GM11168 (cell line): Measurements from ENCODE around the gene AFAP1L1.

Source experiments
- in situ Hi-C: fragments of 300-500 bp; cut with MboI; formaldehyde crosslinking; loops from one replicate; pipeline ENCODE4 v1.12.0; 2022; ENCODE audit warnings: low sequenced_read_pairs; ENCODE audit not compliant: unreplicated experiment

The AFAP1L1 gene

GRCh38 chr5:149283626-149284480 lies 12.2 kb downstream of the AFAP1L1 start:
- in situ Hi-C loops: no loop called here

- in situ Hi-C loops: no loop called here
Observed at GRCh38 chr5:149284501-149284900, 12.8 kb downstream of the AFAP1L1 start.

DNA sequence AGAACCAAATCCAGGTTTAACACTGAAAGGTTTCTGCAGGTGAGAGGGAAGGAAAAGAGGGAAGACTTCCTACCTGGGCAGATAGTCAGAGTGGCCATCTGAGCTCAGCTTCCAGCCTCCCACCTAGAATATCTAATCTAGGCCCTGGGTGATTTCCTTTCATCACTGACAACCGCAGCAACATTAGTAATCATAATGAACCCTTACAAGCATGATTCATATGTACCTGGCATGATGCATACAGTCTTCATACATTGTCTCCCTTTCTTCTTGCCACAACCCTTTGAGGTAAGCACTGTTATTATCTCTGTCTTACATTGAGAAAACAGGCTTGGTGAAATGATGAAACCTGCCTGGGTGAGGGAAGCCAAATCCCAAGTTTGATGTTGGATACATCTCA lies 13.5 kb downstream of the AFAP1L1 start:
- in situ Hi-C loops: no loop called here

GRCh38 chr5:149288436-149288835 lies 16.8 kb downstream of the AFAP1L1 start:
- in situ Hi-C loops: no loop called here

GRCh38 chr5:149289301-149289700 lies 17.6 kb downstream of the AFAP1L1 start:
- in situ Hi-C loops: no loop called here

DNA sequence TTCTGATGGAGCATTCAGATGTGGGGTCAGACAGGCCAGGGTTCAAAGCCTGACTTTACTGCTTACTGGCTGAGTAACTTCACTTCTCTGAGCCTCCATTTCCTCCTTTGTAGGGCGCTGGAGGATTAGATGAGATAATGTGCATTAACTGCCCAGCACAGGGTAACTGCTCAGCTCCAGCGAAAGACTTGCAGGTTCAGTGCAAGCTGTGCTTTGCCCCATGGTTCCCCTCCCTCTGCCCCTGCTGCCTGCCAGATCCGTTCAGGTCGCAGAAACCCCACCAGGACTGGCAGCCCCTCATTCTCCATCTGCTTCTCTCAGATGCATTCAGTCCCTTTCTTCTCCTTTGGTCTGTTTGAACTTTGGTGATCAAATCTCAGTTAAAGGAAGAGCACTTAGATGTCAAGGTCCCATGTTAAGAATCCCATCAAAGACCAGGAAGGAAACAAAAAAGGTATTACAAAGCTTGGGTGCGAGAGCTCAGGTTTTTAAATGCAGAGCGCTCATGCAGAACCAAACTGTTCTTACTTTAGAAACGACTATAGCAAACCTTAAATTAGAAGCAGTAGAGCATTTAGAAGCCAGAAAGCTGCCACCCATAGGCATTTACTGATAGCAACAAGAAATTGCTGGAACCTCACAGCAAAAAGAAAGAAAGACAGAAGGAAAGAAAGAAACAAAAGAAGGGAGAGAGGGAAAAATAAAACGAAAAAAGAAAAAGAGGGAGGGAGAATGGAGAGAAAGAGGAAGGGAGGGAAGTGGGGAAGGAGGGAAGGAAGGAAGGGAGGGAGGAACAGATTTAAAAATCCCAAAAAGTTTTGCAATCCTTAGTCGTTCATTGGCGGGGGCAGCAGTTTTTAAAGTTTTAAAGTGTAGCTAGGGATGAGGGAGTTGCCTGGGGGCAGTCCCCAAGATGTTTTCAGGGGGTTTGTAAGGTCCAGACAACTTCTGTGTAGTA lies 23.5 kb downstream of the AFAP1L1 start:
- in situ Hi-C loops: no loop called here

DNA sequence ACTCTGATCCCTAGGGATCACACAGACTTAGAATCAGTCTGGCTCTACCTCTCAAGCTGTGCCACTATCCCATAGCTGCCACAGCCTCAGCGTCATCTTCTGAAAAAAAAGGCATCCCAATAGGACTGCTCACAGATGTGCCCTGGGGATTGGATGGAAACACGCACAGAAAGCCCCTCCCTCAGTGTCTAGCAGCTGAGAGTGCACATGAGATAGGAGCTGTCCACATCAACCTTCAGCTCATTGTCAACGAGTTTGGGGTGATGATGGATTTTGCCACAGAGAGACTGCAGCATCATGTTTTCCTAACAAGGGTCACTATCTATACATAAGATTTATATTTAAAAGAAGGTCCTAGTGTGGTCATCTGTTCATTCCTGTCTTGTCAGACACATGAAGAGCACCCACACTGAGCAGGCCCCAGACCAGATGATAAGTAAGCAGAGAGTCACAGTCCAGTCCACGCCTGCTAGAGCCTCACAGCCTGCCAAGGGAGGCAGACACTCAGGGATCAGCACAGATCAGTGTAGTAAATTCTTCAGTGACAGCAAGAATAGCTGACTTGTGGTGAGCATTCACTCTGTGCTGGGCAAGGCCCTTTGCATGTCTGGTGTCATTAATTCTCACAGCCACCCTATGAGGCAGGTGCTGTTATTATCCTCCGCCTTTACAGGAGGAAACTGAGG lies 25.8 kb downstream of the AFAP1L1 start:
- in situ Hi-C loops: no loop called here

- in situ Hi-C loops: no loop called here
Observed at GRCh38 chr5:149298163-149298562, 26.5 kb downstream of the AFAP1L1 start.

DNA sequence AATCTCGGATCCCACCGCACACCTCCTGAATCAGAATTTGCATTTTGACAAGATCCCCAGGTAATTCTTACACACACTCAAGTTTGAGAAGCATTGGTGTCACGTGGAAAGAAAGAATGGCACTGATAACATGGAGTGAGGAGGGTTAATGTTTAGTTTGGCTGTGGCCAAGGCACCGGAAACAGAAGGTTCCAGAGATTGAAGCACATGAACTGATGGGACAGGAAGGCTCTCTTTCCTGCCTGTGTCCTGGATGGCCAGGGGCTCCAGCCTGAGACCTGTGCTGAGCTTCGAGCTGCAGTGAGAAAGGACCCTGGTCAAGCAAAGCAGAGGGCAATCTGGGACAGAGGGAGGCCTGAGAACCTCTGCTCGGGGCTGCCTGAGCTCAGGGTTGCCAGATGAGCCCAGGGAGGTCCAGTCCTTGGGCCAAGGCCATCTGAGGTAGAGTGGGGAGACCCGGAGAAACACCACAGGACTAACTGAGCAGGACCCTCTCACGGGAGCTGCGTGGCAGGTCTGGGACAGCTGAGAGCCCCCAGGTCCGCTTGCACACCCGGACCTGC lies 27.3 kb downstream of the AFAP1L1 start:
- in situ Hi-C loops: no loop called here

DNA sequence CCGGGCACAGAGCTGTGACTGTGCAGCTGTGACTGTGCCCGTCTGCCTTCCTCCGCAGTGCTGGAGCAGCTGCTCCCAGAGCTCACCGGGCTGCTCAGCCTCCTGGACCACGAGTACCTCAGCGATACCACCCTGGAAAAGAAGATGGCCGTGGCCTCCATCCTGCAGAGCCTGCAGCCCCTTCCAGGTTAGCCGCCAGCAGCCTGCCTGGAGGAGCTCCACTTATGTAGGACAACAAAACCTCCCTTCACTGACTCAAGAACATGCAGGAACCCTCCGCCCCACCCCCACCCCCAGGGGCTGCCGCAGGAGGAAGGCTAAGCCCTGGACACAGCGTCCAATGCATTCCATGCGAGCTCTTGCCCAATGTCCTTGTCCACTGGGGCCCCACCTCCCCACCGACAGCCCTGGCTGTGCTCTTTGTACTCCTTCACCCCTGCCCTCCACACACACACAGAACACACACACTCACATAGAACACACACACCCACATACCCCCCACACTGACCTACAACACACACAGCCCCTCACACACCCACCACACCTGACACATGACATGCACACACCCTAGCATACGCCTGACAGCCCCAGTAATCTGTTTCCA lies 27.9 kb downstream of the AFAP1L1 start:
- in situ Hi-C loops: no loop called here

- in situ Hi-C loops: no loop called here
Observed at GRCh38 chr5:149300441-149300840, 28.8 kb downstream of the AFAP1L1 start.

DNA sequence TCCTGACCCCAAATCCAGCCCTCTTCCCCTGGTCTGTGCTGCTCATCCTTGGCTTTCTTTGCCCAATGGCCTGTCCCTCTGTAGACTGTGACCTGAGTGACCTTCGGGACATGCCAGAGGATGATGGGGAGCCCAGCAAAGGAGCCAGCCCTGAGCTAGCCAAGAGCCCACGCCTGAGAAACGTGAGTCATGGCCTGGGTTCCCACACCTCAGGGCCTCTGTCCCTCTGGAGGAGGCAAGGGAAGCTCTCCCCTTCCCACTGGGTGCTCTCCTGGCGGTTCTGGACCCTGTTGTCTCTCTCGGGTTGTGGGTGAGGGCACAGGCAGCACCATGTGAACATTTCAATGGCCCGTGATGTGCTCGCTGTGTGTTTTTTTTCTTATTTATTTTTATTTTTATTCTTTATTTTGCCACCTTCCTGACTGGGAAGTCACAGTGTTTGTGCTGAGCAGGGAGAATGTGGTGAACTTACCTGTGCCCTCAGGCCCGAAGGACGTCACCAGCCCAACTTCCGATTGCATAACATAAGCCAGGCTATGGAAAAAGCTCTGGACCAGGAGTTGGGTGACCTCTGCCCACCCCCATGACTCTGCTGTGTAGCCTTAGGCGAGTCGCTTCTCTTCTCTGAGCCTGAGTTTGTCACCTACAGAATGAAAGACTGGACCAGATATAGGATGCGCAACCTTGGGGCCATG lies 29.5 kb downstream of the AFAP1L1 start:
- in situ Hi-C loops: no loop called here

GRCh38 chr5:149301744-149302380 lies 30.2 kb downstream of the AFAP1L1 start:
- in situ Hi-C loops: no loop called here

GRCh38 chr5:149302641-149303040 lies 31.0 kb downstream of the AFAP1L1 start:
- in situ Hi-C loops: no loop called here

- in situ Hi-C loops: no loop called here
Observed at GRCh38 chr5:149303210-149303609, 31.6 kb downstream of the AFAP1L1 start.

DNA sequence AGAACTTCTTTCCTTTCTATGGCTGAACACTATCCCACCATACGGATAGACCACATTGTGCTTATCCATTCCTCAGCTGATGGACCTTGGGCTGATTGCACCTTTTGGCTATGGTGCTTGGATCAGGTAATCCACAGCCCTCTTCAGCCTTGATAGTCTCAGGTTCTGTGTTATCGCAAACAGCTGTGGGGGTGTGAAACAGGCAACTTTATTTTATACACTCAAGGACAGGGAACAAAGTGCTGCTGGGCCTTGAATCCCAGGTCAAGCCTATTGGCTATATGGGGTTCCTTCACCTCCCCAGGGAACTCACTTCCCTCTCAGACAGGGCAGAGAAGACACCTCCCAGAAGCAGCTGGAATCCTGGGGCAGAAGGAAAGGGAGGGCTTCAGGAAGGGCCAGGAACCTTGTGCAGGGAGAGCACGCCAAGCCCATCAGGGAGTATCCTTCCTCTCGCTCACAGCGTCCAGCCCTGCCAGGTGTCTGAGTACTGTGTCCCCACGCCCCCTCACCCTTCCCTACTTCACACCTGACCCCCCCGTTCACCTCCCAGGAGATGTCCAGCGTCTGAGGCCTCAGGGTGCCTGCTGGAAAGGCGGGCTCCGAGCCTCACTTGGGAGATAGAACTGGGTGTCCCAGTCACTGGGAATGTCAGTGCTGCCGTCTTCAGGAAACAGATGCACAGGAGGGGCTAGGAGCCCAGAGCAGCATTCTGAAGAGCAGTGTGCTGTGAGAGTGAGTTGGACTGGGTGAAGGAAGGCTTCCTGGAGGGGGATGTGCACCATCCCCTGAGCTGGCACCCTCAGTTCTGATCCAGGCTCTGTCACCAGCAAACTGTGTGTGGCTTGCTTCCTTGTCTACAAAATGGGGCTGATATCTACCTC lies 32.8 kb downstream of the AFAP1L1 start:
- in situ Hi-C loops: no loop called here

GRCh38 chr5:149309354-149309753 lies 37.7 kb downstream of the AFAP1L1 start:
- in situ Hi-C loops: no loop called here

GRCh38 chr5:149310488-149310887 lies 38.8 kb downstream of the AFAP1L1 start:
- in situ Hi-C loops: no loop called here
